ENCODE results near the gene OXNAD1.

DNA sequence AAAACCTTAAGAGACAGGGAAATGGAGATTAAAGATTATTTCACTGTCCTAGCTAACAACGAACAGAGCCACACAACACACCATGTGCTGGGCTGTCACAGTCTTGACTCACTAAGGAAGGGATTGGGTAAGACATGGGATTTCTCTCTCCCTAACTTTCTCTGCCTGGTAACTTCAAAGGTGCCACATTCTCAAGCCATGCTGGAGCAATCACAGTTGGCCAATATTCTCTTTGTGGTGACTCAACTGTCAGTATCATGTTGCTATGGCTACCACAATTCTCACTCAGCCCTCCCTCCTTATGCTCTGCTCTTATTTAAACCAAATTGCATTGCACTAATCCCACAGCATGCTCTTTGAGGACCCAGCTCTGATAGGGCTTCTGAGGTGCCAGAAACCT, 74.0 kb downstream of the OXNAD1 start:
- TF ChIP-seq, protein P1, sequence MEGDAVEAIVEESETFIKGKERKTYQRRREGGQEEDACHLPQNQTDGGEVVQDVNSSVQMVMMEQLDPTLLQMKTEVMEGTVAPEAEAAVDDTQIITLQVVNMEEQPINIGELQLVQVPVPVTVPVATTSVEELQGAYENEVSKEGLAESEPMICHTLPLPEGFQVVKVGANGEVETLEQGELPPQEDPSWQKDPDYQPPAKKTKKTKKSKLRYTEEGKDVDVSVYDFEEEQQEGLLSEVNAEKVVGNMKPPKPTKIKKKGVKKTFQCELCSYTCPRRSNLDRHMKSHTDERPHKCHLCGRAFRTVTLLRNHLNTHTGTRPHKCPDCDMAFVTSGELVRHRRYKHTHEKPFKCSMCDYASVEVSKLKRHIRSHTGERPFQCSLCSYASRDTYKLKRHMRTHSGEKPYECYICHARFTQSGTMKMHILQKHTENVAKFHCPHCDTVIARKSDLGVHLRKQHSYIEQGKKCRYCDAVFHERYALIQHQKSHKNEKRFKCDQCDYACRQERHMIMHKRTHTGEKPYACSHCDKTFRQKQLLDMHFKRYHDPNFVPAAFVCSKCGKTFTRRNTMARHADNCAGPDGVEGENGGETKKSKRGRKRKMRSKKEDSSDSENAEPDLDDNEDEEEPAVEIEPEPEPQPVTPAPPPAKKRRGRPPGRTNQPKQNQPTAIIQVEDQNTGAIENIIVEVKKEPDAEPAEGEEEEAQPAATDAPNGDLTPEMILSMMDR (IDR thresholded peaks at IDR 0.05; ENCODE audit: poor library complexity) = no peak
- TF ChIP-seq EZH2 (IDR thresholded peaks at IDR 0.05; ENCODE audit: borderline replicate concordance) (no peak), EZH2phosphoT487 (IDR thresholded peaks at IDR 0.05; ENCODE audit: low read depth, severe bottlenecking, unreplicated experiment) (no peak)
